ENCODE data around the gene NDST3. TPM values are rescaled to one million over a fixed set of nuclear protein-coding genes. Genes with fewer than 3 reads are reported as not detected.

NDST3 gene
- polyA plus RNA-seq, 1 of the 3 experiments (the other 2 are of a cell fraction), result 1.2 TPM

GRCh38 chr4:118167306-118167705, 133.0 kb downstream of the NDST3 start (continued):
- TF ChIP-seq CTCF (IDR thresholded peaks at IDR 0.05) (no peak), TCF12 (IDR thresholded peaks at IDR 0.05) (no peak)

GRCh38 chr4:118171381-118171780, 137.1 kb downstream of the NDST3 start:
- Histone ChIP-seq H3K36me3 (replicated peaks in 1 of 2; ENCODE audit: control insufficient read depth in 1 of 2, insufficient read depth in 2 of 2, low read length in 1 of 2) (no peaks in the 10 kb centered on the region), H3K27ac (ENCODE audit: low read depth in 2 of 2, low read length in 1 of 2) (no peak overlapping the region), H3K4me2 (no peak overlapping the region), H3K4me1 (ENCODE audit: control insufficient read depth in 1 of 2, insufficient read depth in 2 of 2, low read depth in 1 of 2, low read length in 1 of 2) (no peaks in the 10 kb centered on the region), H3F3A (replicated peaks; ENCODE audit: insufficient read depth) (peaks cover 12% of the 10 kb centered on the region), H4K20me1 (ENCODE audit: insufficient read depth) (no peaks in the 10 kb centered on the region), H3K9me2 (no peaks in the 10 kb centered on the region), H3K27me3 (ENCODE audit: insufficient read depth) (no peaks in the 10 kb centered on the region), H3K79me2 (ENCODE audit: insufficient read depth) (no peaks in the 10 kb centered on the region), H3K4me3 (ENCODE audit: low read depth in 2 of 2, low read length in 1 of 2) (no peak overlapping the region), H3K9me3 (peaks cover 8% of the 10 kb centered on the region; the same call in 1 of the 2 replicates), H3K9ac (no peak overlapping the region), H2AFZ (ENCODE audit: low read depth) (no peak overlapping the region)
- CTCF ChIA-PET, result no interaction called here
- POLR2A ChIA-PET, result no interaction called here
- TF ChIP-seq RXRA (IDR thresholded peaks at IDR 0.05; ENCODE audit: borderline replicate concordance, low read depth), result no peak
- DNase-seq, result no peak
- 90% methylated on average over 4 of the region's 4 CpGs for WGBS (ENCODE audit: low lambda C conversion rate)

DNA sequence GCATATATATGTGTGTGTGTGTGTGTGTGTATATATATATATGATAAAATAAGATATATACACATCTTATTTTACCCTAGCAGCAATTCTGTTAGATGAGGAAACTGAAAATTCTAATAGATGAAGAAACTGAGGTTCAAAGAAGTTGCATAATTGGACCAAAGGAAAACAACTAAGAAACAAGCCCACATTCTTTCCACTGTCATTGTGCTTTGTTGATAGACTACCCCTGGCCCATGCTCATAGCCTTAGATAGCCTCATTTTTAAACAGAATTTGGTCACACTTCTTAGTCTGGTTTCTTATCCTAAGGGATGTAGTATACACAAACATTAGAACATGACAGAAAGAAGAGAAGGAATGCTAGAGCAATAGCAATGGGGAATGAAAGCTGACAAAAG, 138.8 kb downstream of the NDST3 start:
- Histone ChIP-seq H2AFZ (ENCODE audit: low read depth) (no peak overlapping the region), H3F3A (replicated peaks; ENCODE audit: insufficient read depth) (peaks cover 12% of the 10 kb centered on the region), H4K20me1 (ENCODE audit: insufficient read depth) (no peaks in the 10 kb centered on the region), H3K27ac (ENCODE audit: low read depth in 2 of 2, low read length in 1 of 2) (peak overlapping the region; percentile 32 to 77; a peak in 3 of 4 replicates), H3K79me2 (ENCODE audit: insufficient read depth) (no peaks in the 10 kb centered on the region), H3K27me3 (ENCODE audit: insufficient read depth) (no peaks in the 10 kb centered on the region), H3K4me1 (ENCODE audit: control insufficient read depth in 1 of 2, insufficient read depth in 2 of 2, low read depth in 1 of 2, low read length in 1 of 2) (no peaks in the 10 kb centered on the region), H3K9me2 (no peaks in the 10 kb centered on the region), H3K9ac (no peak overlapping the region), H3K9me3 (no peaks in the 10 kb centered on the region), H3K4me2 (no peak overlapping the region), H3K4me3 (ENCODE audit: low read depth in 2 of 2, low read length in 1 of 2) (no peak overlapping the region), H3K36me3 (replicated peaks in 1 of 2; ENCODE audit: control insufficient read depth in 1 of 2, insufficient read depth in 2 of 2, low read length in 1 of 2) (no peaks in the 10 kb centered on the region)
- CTCF ChIA-PET, result no interaction called here
- no peak for DNase-seq
- POLR2A ChIA-PET, result no interaction called here
- TF ChIP-seq FOXM1 (IDR thresholded peaks at IDR 0.05; ENCODE audit: low read depth) (no peak), CTCF (IDR thresholded peaks at IDR 0.05) (no peak), MEF2A (IDR thresholded peaks at IDR 0.05; ENCODE audit: borderline replicate concordance, low read depth) (no peak), RFX5 (IDR thresholded peaks at IDR 0.05; ENCODE audit: low read length) (no peak), GATA2 (CRISPR knock-in tag; IDR thresholded peaks at IDR 0.05) (no peak), TEAD4 (IDR thresholded peaks at IDR 0.05; ENCODE audit: borderline replicate concordance, insufficient read depth) (no peak), NRF1 (IDR thresholded peaks at IDR 0.05; ENCODE audit: low read depth, low read length) (no peak), FOSL2 (IDR thresholded peaks at IDR 0.05; ENCODE audit: borderline replicate concordance, low read depth) (no peak), PBX3 (IDR thresholded peaks at IDR 0.05) (no peak), EP300 (IDR thresholded peaks at IDR 0.05; ENCODE audit: borderline replicate concordance in 1 of 2, low read depth in 1 of 2, low read length in 1 of 2) (no peak), CHD2 (IDR thresholded peaks at IDR 0.05; ENCODE audit: low read length, partially characterized antibody) (no peak), RAD21 (IDR thresholded peaks at IDR 0.05; ENCODE audit: low read length) (no peak), NFIC (IDR thresholded peaks at IDR 0.05; ENCODE audit: borderline replicate concordance) (no peak), SIN3A (IDR thresholded peaks at IDR 0.05; ENCODE audit: borderline replicate concordance, low read depth, low read length) (no peak), JUND (IDR thresholded peaks at IDR 0.05) (no peak), FOXJ3 (CRISPR knock-in tag; IDR thresholded peaks at IDR 0.05) (no peak), POLR2AphosphoS5 (IDR thresholded peaks at IDR 0.05; ENCODE audit: low read depth, low read length) (no peak)
- TF ChIP-seq, protein P1, sequence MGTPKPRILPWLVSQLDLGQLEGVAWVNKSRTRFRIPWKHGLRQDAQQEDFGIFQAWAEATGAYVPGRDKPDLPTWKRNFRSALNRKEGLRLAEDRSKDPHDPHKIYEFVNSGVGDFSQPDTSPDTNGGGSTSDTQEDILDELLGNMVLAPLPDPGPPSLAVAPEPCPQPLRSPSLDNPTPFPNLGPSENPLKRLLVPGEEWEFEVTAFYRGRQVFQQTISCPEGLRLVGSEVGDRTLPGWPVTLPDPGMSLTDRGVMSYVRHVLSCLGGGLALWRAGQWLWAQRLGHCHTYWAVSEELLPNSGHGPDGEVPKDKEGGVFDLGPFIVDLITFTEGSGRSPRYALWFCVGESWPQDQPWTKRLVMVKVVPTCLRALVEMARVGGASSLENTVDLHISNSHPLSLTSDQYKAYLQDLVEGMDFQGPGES (IDR thresholded peaks at IDR 0.05; ENCODE audit: low read depth, low read length), result no peak

All from SK-N-SH (cell line).